Skeletal muscle tissue (tissue), 4 donors: ENCODE data around the gene PAX7. TPM values are rescaled to one million over a fixed set of nuclear protein-coding genes. Genes with fewer than 3 reads are reported as not detected.
"Not testable (repeated sequence)": the region's sequence is repeated elsewhere in the genome, so short reads cannot be mapped to it uniquely, and the experiment has no call there.

Experiments used
- H3K27ac ChIP-seq: one replicate; pipeline ENCODE4 v1.7.0; 2013; ENCODE audit warnings: mild to moderate bottlenecking, low read depth, low read length, inconsistent platforms
- H3K27me3 ChIP-seq, 3 donors: one replicate each; pipeline ENCODE4 v1.7.0; 2013; ENCODE audit warnings: low read length in 3 of 3; ENCODE audit not compliant: control insufficient read depth in 3 of 3, insufficient read depth in 3 of 3
- H3K36me3 ChIP-seq, 3 donors: one replicate each; pipeline ENCODE4 v1.7.0; 2013; ENCODE audit warnings: low read length in 3 of 3; ENCODE audit not compliant: control insufficient read depth in 3 of 3, insufficient read depth in 3 of 3
- H3K4me1 ChIP-seq, 3 donors: one replicate each; pipeline ENCODE4 v1.7.0; 2013; ENCODE audit warnings: low read length in 3 of 3, mild to moderate bottlenecking in 3 of 3; ENCODE audit not compliant: control insufficient read depth in 3 of 3, insufficient read depth in 3 of 3
- H3K4me3 ChIP-seq, 3 donors: one replicate each; pipeline ENCODE4 v1.7.0; 2013; ENCODE audit warnings: low read length in 3 of 3
- H3K9ac ChIP-seq, 3 donors: one replicate each; pipeline ENCODE4 v1.7.0; 2013; ENCODE audit warnings: low read length in 3 of 3, mild to moderate bottlenecking in 3 of 3, moderate library complexity in 2 of 3, low read depth in 1 of 3
- H3K9me3 ChIP-seq, 3 donors: one replicate each; pipeline ENCODE4 v1.7.0; 2013; ENCODE audit warnings: low read length in 3 of 3; ENCODE audit not compliant: control insufficient read depth in 3 of 3
- total RNA-seq: library from RNA; depleted of rRNA; stranded (reverse); fragments of >200 nt; gene quantifications from one replicate; pipeline ENCODE4 v1.2.3, GENCODE V29; 2014
- donor health status: Osteomylitis.

PAX7 gene
- total RNA-seq, 1 donor from 2014 or later, result 13.0 TPM

DNA sequence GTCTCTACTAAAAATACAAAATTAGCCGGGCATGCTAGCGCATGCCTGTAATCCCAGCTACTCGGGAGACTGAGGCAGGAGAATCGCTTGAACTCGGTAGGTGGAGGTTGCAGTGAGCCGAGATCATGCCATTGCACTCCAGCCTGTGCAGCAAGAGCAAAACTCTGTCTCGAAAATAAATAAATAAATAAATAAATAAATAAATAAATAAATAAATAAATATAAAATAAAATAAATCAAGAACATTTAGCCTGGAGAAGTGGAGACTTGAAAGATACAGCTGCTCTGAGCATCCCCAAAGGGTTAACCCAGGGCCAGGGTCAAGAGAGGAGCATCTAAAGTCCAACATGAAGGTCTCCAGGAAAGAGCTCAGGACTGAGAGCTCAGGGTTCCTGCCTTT is 63.6 kb downstream of the PAX7 start:
- not testable (repeated sequence) for H3K9ac ChIP-seq, H3K4me1 ChIP-seq, H3K27ac ChIP-seq, H3K4me3 ChIP-seq, H3K36me3 ChIP-seq, H3K9me3 ChIP-seq
- peaks cover 21 to 48% (median 24%) of the 10 kb centered on the region in 3 donors for H3K27me3 ChIP-seq

DNA sequence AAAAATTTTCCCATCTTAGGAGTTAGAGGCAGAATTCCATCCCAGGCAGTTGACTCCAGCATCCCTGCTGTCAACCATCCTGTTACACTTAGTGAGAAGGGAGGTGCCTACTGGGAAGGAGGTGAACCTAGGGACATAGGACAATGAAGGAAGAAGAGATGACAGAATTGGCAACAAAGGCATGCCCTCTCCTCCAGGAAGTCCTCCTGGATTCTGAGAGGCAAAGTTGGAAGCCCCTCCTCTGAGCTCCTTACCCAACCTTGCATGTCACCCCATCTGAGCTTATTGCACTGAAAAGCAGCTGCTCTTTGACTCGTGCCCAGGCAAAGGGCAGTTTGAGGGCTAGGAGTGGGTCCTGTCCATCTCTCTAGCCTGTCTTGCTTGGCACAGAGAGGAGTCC is 66.9 kb downstream of the PAX7 start:
- H3K27me3 ChIP-seq, result peaks cover 15 to 40% (median 17%) of the 10 kb centered on the region in 3 donors

DNA sequence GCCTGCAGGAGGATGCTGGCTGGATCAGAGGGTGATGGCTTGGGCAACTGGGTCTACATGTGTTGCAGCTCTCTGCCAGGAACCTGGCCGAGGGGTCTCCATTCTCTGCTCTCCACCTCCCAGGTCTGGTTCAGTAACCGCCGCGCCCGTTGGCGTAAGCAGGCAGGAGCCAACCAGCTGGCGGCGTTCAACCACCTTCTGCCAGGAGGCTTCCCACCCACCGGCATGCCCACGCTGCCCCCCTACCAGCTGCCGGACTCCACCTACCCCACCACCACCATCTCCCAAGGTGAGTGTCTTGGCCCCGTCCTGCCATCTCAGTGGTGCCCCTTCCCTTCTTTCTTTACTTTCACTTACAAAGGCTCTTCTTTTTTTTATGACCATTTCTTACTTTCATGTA is 69.9 kb downstream of the PAX7 start:
- Histone ChIP-seq H3K36me3 (no peaks in the 10 kb centered on the region), H3K9me3 (no peaks in the 10 kb centered on the region), H3K27me3 (peaks cover 17 to 37% (median 17%) of the 10 kb centered on the region in 3 donors), H3K4me3 (no peak overlapping the region), H3K9ac (no peak overlapping the region), H3K4me1 (no peaks in the 10 kb centered on the region), H3K27ac (no peak overlapping the region)

More for the DNA sequence above, 66.9 kb downstream of the PAX7 start:
- Histone ChIP-seq H3K27ac (no peak overlapping the region), H3K36me3 (no peaks in the 10 kb centered on the region), H3K9me3 (no peaks in the 10 kb centered on the region), H3K4me3 (no peak overlapping the region), H3K4me1 (peaks cover 0 to 10% (median 2%) of the 10 kb centered on the region in 3 donors), H3K9ac (no peak overlapping the region)

DNA sequence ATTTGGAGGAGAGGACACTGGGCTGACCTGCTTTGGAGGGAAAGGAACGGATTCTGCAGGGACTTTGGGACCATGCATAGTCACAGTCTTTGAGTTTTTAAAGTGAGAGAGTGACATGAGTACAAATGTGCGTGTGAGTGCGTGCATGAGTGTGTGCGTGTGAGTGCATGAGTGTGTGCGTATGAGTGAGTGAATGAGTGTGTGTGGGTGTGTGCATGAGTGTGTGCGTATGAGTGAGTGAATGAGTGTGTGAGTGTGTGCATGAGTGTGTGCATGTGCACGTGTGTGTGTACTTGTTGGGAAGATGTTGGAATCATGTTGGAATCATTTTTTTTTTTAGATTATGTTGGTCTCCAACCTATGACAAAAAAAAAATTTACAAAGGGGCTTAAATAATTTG is 70.5 kb downstream of the PAX7 start:
- Histone ChIP-seq H3K27me3 (peaks cover 17 to 41% (median 20%) of the 10 kb centered on the region in 3 donors), H3K4me3 (no peak overlapping the region), H3K9me3 (no peaks in the 10 kb centered on the region), H3K9ac (no peak overlapping the region), H3K36me3 (no peaks in the 10 kb centered on the region), H3K27ac (no peak overlapping the region), H3K4me1 (no peaks in the 10 kb centered on the region)

DNA sequence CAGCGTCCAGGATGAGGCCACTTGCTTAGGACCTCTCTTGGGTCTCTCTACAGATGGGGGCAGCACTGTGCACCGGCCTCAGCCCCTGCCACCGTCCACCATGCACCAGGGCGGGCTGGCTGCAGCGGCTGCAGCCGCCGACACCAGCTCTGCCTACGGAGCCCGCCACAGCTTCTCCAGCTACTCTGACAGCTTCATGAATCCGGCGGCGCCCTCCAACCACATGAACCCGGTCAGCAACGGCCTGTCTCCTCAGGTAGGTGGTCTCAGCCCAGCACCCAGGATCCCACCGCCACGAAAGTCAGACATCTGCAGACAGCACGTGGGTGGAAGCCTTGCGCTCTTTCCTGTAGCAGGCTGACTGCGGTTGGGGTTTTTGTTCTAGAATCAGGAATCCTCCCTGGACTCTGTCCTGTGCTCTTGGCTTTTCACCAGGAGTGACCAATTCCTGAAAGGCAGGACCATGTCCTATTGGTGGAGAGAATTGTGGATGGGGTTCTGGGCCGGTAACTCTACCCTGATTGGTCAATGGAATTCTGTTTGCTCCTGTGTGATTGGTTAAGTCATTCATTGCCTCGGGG is 72.5 kb downstream of the PAX7 start:
- H3K27ac ChIP-seq, result no peak overlapping the region
- H3K36me3 ChIP-seq, result no peaks in the 10 kb centered on the region
- H3K4me1 ChIP-seq, result no peaks in the 10 kb centered on the region
- H3K27me3 ChIP-seq, result peaks cover 11 to 38% (median 16%) of the 10 kb centered on the region in 3 donors
- no peak overlapping the region for H3K4me3 ChIP-seq
- no peaks in the 10 kb centered on the region for H3K9me3 ChIP-seq
- no peak overlapping the region for H3K9ac ChIP-seq

DNA sequence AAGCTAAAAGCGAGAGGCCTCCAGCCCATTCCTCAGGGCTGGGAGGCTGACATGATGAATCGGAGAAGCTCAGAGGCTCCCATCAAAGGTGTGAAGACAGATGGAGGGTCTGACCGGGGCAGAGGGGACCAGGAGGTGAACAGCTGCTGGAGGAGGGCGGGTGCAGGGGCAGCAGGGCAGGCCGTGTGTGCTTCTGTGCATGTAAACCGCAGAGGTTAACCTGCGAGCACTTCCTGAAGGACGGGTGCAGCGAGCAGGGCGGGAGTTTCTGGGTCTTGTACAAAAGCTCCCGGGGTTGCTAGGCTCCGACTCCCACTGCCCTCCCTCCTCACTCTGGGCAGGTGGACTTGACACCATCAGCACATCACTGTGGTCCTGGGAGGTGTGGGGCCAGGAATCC is 75.2 kb downstream of the PAX7 start:
- Histone ChIP-seq H3K4me1 (no peaks in the 10 kb centered on the region), H3K36me3 (no peaks in the 10 kb centered on the region), H3K9me3 (no peaks in the 10 kb centered on the region), H3K4me3 (no peak overlapping the region), H3K9ac (no peak overlapping the region), H3K27ac (no peak overlapping the region), H3K27me3 (peaks cover 14 to 47% (median 16%) of the 10 kb centered on the region in 3 donors)

DNA sequence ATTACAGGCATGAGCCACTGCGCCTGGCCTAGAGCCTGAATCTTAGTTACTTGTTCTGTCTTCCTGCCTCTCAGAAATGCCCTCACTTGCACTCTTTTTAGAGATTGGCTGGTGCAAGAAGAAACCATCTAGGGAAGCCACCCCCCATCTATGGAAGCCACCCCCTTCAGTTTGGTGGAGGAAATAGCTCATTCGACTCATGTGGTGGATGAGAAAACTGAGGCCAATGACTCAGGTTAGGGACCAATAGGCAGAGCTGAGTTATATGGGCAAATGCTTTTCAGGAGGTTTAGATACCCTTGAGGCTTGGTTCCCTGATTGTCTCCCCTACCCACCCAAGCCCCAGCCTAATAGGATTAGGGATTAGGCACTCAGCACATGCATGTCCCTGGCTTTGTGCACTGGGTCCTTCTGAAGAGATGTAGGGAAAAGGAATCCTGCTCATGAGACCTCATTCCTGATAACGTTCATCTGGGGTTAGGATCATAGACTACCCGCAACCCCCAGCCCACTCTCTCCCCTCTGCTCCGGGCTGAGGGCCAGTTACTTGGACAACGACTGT is 77.1 kb downstream of the PAX7 start:
- Histone ChIP-seq H3K27me3 (peaks cover 14 to 63% (median 16%) of the 10 kb centered on the region in 3 donors), H3K4me3 (no peak overlapping the region), H3K36me3 (no peaks in the 10 kb centered on the region), H3K4me1 (no peaks in the 10 kb centered on the region), H3K9me3 (no peaks in the 10 kb centered on the region), H3K9ac (no peak overlapping the region), H3K27ac (no peak overlapping the region)

DNA sequence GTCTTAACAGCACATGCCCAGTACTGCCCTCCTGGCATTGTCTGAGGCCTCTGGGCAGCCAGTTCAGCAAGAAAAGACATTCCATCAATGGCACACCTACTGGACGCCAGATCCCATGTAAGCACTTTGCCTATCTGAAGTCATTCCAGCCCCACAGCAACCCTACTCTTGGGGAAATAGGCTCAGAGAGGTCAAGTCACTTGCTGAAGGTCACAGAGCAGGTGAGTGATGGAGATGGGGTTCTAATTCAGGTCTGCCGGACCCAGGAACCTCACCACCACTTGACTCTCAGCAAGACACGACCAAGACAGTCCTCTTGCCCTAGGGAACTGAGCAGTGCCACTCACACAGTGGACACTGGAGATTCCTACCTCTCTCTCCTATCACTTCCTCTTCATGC is 79.4 kb downstream of the PAX7 start:
- Histone ChIP-seq H3K9ac (no peak overlapping the region), H3K4me1 (no peaks in the 10 kb centered on the region), H3K4me3 (no peak overlapping the region), H3K9me3 (no peaks in the 10 kb centered on the region), H3K27ac (no peak overlapping the region), H3K36me3 (no peaks in the 10 kb centered on the region), H3K27me3 (peaks cover 8 to 65% (median 14%) of the 10 kb centered on the region in 3 donors)

DNA sequence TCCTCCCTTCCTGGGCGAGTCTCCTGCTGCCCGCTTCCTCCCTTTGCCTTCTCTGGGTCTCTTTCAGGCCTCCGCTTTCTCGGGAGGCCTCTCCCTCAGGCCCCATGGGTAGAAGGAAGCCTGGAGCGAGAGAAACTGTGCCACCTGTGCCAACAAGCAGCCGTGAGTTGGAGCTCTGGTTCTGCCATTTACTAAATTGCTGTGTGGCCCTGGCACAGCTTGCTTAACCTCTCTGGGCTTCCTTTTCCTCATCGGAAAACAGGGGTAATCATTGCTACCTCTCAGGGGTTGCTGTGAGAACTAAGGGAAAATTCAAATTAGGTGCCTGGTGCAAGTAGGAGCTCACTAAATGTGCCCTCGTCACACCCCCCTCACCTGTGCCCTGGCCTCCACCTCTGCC is 80.4 kb downstream of the PAX7 start:
- H3K4me1 ChIP-seq, result no peaks in the 10 kb centered on the region
- H3K27ac ChIP-seq, result no peak overlapping the region
- no peaks in the 10 kb centered on the region for H3K36me3 ChIP-seq
- H3K9ac ChIP-seq, result no peak overlapping the region
- peaks cover 13 to 65% (median 17%) of the 10 kb centered on the region in 3 donors for H3K27me3 ChIP-seq
- no peaks in the 10 kb centered on the region for H3K9me3 ChIP-seq
- no peak overlapping the region for H3K4me3 ChIP-seq

DNA sequence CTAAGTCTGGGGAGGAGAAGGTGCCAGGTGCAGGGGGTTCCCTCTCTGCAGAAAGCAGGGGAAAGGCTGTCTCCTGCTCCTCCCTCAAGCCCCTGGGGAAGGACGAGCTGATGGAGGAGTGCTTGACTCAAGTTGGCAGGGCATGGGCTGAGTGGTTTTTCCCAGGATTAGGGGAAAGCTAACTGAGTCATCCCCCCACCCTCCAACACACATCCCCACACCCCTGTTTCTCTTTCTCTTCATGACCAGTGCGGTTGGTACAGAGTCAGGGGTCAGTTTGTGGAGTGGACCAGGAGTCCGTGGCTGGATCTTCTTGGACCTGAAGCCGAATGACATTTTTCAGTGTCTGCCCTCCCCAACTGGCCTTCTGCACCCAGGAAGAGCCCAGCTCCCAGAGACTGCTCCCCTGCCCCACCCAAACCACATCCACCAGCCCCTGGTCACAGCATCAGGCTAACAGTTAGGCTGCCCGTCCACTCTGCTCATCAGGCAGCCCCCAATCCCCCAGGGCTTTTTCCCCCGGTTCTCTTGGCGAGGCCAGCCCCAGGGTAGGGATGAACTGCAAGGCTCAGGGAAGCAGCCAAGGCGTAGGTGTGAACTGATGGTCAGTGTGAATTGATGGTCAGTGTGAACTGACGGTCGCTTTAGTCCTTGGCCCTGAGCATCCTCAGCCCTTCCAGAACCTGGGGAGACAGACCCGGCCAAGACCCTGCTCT is 81.0 kb downstream of the PAX7 start:
- H3K27ac ChIP-seq, result no peak overlapping the region
- H3K36me3 ChIP-seq, result no peaks in the 10 kb centered on the region
- no peaks in the 10 kb centered on the region for H3K9me3 ChIP-seq
- H3K27me3 ChIP-seq, result peaks cover 16 to 67% (median 17%) of the 10 kb centered on the region in 3 donors
- no peak overlapping the region for H3K4me3 ChIP-seq
- no peak overlapping the region for H3K9ac ChIP-seq
- H3K4me1 ChIP-seq, result no peaks in the 10 kb centered on the region
